ENCODE measurements around the gene ETV5.

- TF ChIP-seq, protein P1, sequence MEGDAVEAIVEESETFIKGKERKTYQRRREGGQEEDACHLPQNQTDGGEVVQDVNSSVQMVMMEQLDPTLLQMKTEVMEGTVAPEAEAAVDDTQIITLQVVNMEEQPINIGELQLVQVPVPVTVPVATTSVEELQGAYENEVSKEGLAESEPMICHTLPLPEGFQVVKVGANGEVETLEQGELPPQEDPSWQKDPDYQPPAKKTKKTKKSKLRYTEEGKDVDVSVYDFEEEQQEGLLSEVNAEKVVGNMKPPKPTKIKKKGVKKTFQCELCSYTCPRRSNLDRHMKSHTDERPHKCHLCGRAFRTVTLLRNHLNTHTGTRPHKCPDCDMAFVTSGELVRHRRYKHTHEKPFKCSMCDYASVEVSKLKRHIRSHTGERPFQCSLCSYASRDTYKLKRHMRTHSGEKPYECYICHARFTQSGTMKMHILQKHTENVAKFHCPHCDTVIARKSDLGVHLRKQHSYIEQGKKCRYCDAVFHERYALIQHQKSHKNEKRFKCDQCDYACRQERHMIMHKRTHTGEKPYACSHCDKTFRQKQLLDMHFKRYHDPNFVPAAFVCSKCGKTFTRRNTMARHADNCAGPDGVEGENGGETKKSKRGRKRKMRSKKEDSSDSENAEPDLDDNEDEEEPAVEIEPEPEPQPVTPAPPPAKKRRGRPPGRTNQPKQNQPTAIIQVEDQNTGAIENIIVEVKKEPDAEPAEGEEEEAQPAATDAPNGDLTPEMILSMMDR (tag by site-specific recombination; IDR thresholded peaks at IDR 0.05), result no peak
- no peak for TF ChIP-seq HOXA7 (CRISPR knock-in tag; IDR thresholded peaks at IDR 0.05; ENCODE audit: borderline replicate concordance)
- no peak for TF ChIP-seq REST (tag by site-specific recombination; IDR thresholded peaks at IDR 0.05)
- TF ChIP-seq, protein P2, sequence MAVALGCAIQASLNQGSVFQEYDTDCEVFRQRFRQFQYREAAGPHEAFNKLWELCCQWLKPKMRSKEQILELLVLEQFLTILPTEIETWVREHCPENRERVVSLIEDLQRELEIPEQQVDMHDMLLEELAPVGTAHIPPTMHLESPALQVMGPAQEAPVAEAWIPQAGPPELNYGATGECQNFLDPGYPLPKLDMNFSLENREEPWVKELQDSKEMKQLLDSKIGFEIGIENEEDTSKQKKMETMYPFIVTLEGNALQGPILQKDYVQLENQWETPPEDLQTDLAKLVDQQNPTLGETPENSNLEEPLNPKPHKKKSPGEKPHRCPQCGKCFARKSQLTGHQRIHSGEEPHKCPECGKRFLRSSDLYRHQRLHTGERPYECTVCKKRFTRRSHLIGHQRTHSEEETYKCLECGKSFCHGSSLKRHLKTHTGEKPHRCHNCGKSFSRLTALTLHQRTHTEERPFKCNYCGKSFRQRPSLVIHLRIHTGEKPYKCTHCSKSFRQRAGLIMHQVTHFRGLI (tag by site-specific recombination; IDR thresholded peaks at IDR 0.05), result no peak
- TF ChIP-seq ZNF707 (tag by site-specific recombination; IDR thresholded peaks at IDR 0.05), result no peak
- no peak for TF ChIP-seq ZNF214 (tag by site-specific recombination; IDR thresholded peaks at IDR 0.05; ENCODE audit: borderline replicate concordance)
- no peak for TF ChIP-seq SALL2 (tag by site-specific recombination; IDR thresholded peaks at IDR 0.05; ENCODE audit: borderline replicate concordance)
- no peak for TF ChIP-seq SCRT1 (tag by site-specific recombination; IDR thresholded peaks at IDR 0.05; ENCODE audit: borderline replicate concordance)
These were observed 13.1 kb upstream of the ETV5 start for GRCh38 chr3:186121968-186122367.
